NCI-H226 (cell line): Measurements from ENCODE around the gene B3GALT6.

Experiments used
- DNase-seq: peaks from one replicate; pipeline ENCODE4 v3.0.0-alpha.2; 2015

Gene B3GALT6

GRCh38 chr1:1217621-1218523 is 14.2 kb upstream of the B3GALT6 start:
- peak; percentile 30 for DNase-seq

DNA sequence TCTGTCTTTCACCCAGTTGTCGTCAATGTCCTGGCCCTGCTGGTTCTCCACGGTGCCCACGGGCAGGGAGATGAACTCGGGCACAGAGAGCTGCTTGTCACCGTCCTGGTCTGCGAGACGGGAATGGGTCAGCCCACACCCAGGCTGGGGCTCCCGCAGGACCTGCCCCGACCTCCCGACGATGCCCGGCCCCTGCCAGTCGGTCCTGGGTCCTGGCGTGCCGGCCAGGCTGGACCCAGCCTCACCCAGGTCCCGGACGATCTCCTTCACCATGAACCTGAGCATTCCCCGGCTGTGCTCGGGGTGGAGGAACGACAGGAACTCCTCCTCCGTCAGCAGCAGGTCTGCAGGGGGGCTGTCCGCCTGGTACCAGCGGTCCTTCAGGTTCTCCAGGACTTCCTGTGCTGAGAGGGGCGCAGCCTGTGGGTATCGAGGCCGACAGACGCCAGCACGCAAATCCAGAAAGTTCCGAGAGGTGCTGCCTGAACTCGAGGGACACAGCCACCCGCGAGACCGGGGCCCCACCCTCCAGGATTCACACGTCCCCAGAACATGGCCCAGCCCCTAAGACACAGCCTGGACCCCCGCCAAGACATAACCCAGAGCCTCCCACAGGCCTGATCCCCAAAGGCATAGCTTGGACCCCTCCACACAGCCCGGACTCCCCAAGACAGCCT is 13.4 kb upstream of the B3GALT6 start:
- no peak for DNase-seq

DNA sequence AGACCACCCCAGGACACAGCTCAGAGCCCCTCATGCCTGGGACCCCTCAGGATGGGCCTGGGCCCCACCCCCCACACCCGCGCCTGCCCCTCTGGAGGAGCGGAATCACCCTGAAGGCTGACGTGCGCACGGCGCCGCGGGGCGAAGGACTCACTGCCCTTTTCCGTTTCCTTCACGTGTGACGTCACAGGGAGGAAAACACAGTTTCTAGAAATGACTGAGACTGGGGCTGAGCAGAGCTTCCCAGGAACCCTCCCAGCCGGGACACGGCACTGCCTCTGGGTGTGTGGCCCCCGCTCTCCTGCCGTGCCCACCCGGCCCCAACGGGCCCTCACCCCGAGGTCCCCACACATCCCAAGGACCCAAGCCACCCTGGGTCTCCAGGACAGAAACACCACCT is 12.7 kb upstream of the B3GALT6 start:
- DNase-seq = no peak

DNA sequence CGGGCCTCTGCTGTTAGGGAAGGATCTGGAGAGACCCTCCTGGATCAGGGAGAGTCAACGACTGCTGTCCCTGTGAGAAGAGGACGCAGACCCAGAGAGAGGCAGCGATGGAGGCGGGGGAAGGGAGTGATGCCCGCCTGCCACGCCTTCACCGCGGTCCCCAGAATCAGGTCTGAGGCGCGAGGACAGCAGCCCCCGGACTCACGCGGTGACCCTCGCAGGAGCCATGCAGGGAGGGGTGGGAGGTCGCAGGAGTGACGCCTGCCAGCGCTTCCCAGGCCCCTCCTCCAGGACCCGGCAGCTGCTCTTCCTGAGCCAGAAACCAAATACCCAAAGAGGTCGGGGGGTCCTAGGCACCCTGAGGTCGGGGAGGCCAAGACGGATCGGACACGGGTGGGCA is 11.8 kb upstream of the B3GALT6 start:
- no peak for DNase-seq

DNA sequence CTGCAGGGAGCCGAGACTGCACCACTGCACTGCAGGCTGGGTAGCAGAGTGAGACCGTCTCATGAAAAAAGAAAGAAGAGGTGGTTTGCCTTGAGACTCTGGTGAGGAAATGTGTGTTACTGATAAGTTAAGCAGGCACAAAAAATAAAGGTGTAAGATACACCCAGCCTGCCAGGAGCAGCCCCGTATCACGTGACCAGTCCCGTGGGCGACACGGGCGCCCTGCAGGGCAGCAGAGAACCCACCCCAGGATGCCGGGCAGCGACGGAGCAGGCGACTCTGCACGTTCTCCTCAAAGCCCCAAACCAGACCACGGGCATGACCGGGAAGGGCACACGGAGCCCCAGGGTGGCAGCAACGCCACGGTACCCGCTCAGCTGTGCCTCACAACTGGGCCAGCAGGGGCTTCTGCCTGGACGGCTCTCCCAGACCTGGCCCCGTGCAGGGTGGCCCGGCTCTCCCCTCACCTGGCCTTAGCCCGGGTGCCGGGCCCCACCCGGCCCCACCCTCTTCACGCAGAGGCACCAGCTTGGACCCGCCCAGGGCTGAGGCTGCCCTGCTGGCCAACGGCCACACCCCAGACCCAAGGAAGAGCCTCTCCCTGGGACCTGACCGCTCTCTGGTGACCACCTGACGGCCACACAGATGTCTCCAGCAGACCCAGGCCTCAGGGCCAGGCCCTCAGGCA is 10.0 kb upstream of the B3GALT6 start:
- no peak for DNase-seq

DNA sequence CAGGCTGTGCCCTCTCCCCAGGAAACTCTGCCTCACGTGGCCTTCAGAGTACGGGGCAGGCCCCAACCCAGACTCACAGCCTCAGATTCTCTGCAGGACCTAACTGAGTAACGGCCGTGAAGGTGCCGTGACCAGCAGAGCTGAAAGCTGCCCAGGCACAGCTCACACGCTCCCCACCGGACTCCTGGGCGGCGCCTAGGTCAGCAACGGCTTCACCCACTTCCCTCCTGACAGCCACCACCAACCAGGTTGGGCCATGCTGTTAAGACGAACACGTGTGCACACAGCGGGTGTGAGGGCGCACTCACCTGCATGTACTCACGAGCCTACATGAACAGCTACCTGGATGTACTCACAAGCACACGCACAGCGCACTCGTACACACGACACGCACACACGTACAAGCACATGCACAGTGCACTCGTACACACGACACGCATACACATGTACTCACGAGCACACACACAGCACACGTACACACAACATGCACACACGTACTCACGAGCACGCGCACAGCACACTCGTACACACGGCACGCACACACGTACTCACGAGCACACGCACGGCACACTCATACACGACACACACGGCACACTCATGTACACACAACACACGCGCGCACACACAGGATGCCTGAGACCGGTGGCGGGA is 9.3 kb upstream of the B3GALT6 start:
- DNase-seq = no peak

GRCh38 chr1:1223321-1223720 is 8.7 kb upstream of the B3GALT6 start:
- DNase-seq = no peak

- no peak for DNase-seq
Measured at GRCh38 chr1:1223891-1224290, 8.1 kb upstream of the B3GALT6 start.

GRCh38 chr1:1225238-1225845 is 6.7 kb upstream of the B3GALT6 start:
- DNase-seq = no peak

GRCh38 chr1:1225913-1226312 is 6.1 kb upstream of the B3GALT6 start:
- no peak for DNase-seq

DNA sequence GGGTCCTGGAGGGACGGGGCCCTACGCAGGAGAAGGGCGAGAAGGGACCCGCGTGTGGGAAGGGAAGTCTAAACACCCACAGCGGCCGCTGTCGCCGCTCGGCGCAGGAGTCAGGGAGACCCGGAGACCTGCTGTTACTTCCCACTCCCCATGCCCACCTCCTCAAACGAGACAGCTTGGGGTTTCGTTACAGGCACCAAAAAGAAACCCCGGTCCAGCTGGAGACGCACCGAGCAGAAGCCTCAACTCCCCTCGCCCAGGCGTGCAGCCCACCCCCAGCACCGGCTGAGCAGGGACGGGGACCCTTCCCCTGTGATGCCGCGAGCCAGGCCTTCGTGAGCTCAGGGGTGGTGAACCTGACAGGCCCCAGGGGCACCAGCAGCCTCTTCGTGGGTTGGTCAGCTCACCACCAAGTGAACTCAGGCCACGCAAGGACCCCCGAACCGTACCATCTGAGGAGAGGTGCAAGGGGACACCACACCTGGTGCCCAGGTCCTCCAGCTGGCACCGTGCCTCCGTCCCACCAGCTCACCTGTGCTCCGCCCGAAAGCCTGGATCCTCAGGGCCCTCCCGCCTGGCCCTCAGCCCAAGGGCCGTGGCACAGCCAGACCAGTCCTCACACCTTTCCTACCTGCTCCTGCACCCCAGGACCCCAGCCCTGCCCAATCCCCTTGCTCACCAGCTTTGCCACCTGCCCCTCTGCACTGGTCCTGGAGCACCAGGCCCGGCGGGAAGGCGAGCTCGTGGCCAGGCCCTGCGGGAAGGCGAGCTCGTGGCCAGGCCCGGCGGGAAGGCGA is 5.3 kb upstream of the B3GALT6 start:
- DNase-seq = no peak

GRCh38 chr1:1227386-1227785 is 4.7 kb upstream of the B3GALT6 start:
- DNase-seq = no peak

- DNase-seq = no peak
Measured at GRCh38 chr1:1228187-1228586, 3.9 kb upstream of the B3GALT6 start.

DNA sequence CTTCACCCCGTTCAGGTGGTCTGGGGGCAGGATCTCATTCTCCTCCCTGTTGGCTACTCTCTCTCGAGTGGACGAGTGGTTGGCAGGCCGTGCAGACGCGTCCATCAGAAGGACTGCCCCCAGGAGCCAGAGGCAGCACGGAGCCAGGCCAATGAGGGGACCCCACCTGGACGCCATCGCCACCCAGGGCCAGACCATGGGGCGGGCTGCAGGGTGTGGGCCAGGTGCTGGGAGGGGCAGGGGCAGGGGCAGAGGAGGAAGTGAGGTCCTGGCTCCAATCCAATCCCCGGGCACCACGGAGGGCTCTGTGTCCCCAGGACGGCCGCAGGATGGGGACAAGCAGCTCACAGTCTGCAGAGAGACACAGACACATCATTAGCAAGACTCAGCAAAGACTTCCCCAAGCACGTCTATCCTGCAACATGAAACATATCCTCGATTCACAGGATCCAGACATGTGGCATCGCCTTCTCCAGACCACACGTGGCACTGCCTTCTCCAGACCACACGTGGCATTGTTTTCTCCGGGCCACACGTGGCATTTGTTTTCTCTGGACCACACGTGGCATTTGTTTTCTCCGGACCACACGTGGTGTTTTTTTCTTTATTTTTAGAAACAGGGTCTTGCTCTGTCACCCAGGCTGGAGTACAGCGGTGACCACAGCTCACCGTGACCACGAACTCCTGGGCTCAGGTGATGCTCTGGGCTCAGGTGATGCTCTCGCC is 3.3 kb upstream of the B3GALT6 start:
- DNase-seq = no peak

- no peak for DNase-seq
Measured at GRCh38 chr1:1229770-1230169, 2.3 kb upstream of the B3GALT6 start.

- peak; percentile 50 for DNase-seq
Measured at GRCh38 chr1:1230656-1231399, 1.2 kb upstream of the B3GALT6 start.

DNA sequence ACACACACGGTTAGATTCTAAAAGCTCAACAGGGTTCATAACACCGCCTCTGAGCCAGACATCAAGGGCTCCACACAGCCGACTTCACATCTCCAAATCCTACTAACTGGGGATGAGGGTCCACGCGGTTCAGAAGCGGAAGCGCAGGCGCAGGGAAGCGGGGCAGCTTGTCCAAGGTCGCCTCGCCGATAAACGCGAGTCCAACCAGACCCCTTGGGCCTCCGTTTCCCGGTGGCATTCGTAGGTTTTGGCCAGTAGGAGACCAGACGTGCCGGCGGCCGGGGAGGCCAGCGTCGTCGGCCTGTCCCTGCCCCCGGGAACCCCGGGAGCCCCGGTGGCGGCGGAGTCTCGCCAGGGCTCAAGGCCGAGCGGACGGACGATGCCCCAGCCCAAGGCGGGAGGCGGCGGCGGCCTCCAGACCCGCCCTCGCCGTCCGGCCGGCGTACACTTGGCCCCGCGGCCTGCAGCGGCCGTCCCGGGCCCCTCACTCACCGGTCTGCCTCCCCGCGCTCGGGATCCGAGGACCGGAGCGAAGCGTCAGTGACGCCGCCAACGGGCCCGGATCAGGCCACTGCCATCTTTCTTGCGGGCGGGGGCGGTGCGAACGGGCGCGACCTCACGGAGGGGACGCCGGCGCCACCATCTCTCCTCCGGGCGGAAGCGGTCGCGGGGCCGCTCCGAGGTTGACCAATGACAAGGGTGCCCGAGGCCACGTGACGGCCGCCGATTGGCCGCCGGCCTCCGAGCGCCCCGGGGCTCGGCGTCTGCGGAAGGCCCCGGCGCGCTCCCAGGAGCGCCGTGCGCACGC is 433 bp upstream of the B3GALT6 start, which contains the start of gene SDF4:
SDF4 (minus strand) TSS at position 602 of the 808 bp plus-strand sequence. CDS start 3,229 bp downstream, outside the sequence.
- peak; percentile 91 for DNase-seq

DNA sequence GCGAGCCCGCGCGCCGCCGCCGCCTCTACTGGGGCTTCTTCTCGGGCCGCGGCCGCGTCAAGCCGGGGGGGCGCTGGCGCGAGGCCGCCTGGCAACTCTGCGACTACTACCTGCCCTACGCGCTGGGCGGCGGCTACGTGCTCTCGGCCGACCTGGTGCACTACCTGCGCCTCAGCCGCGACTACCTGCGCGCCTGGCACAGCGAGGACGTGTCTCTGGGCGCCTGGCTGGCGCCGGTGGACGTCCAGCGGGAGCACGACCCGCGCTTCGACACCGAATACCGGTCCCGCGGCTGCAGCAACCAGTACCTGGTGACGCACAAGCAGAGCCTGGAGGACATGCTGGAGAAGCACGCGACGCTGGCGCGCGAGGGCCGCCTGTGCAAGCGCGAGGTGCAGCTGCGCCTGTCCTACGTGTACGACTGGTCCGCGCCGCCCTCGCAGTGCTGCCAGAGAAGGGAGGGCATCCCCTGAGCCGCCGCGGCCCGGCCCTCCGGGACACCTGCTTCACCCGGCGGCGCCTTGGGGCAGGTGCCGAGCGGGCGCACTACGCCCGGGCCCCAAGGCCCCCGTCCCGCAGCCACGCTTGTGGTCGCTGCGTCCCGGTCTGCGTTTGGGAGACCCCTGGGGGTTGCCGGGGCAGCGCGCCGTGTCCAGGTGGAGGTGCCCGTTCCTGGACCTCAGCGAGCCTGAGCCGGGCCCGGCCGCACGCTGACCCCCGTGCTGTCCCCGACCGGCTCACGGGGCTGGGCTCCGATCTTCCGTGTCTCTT is 944 bp downstream of the B3GALT6 start:
- DNase-seq = no peak

- no peak for DNase-seq
Measured at GRCh38 chr1:1233567-1233892, 1.5 kb downstream of the B3GALT6 start.
